ENCODE data around the gene PIP4K2A.
"Not testable (repeated sequence)": the region's sequence is repeated elsewhere in the genome, so short reads cannot be mapped to it uniquely, and the experiment has no call there.

The PIP4K2A gene

GRCh38 chr10:22544325-22545068 is 169.9 kb downstream of the PIP4K2A start:
- no peak for DNase-seq

- no peak for DNase-seq
These were observed 171.6 kb downstream of the PIP4K2A start for GRCh38 chr10:22542773-22543172.

GRCh38 chr10:22541900-22542299 is 172.5 kb downstream of the PIP4K2A start:
- no peak for DNase-seq

GRCh38 chr10:22539579-22540298 is 174.6 kb downstream of the PIP4K2A start:
- no peak for DNase-seq

GRCh38 chr10:22537810-22538209 is 176.6 kb downstream of the PIP4K2A start:
- no peak for DNase-seq

GRCh38 chr10:22536620-22537019 is 177.8 kb downstream of the PIP4K2A start:
- no peak for DNase-seq

- no peak for DNase-seq
These were observed 179.4 kb downstream of the PIP4K2A start for GRCh38 chr10:22534849-22535604.

GRCh38 chr10:22531441-22531840 is 182.9 kb downstream of the PIP4K2A start:
- no peak for DNase-seq

- DNase-seq, result no peak
These were observed 183.4 kb downstream of the PIP4K2A start for GRCh38 chr10:22531008-22531407.

GRCh38 chr10:22527520-22527919 is 186.9 kb downstream of the PIP4K2A start:
- DNase-seq, result no peak

- DNase-seq, result not testable (repeated sequence)
These were observed 190.0 kb downstream of the PIP4K2A start for GRCh38 chr10:22524333-22524732.

- not testable (repeated sequence) for DNase-seq
These were observed 193.7 kb downstream of the PIP4K2A start for GRCh38 chr10:22520645-22521044.

- no peak for DNase-seq
These were observed 196.1 kb downstream of the PIP4K2A start for GRCh38 chr10:22518167-22518724.

- no peak for DNase-seq
These were observed 199.4 kb downstream of the PIP4K2A start for GRCh38 chr10:22515009-22515408.

- not testable (repeated sequence) for DNase-seq
These were observed 200.0 kb downstream of the PIP4K2A start for GRCh38 chr10:22514414-22514758.

GRCh38 chr10:22513483-22514413 is 200.6 kb downstream of the PIP4K2A start:
- DNase-seq, result not testable (repeated sequence)

- not testable (repeated sequence) for DNase-seq
These were observed 202.4 kb downstream of the PIP4K2A start for GRCh38 chr10:22512015-22512414.

GRCh38 chr10:22508214-22508613 is 206.2 kb downstream of the PIP4K2A start:
- not testable (repeated sequence) for DNase-seq

- DNase-seq, result peak; percentile 45
These were observed 208.3 kb downstream of the PIP4K2A start for GRCh38 chr10:22505911-22506685.

GRCh38 chr10:22504766-22505165 is 209.6 kb downstream of the PIP4K2A start:
- no peak for DNase-seq
